Amniotic epithelial cell (primary cell): ENCODE measurements around the gene INPP5D.
"Not testable (repeated sequence)": the region's sequence is repeated elsewhere in the genome, so short reads cannot be mapped to it uniquely, and the experiment has no call there.

Experiments
- DNase-seq: peaks from one replicate; pipeline ENCODE4 v3.0.0-alpha.2; 2010; ENCODE audit warnings: low read depth

INPP5D gene

DNA sequence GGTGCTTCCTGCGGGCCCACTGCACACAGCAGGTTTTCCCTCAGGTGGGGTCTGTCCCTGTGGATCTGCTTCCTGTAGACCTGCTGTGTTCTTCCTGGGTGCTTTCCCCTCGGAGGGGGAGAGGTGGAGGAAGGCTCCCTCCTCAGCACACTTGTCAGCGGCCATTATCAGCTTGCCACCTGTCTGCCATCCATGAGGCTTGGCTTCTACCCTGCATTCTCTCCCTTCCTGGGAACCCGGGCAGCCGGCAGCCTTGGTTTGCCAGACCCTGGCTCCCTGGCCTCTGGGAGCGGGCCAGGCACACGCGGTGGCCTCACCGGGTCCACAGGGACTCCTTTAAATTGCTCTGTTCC, 58.5 kb downstream of the INPP5D start:
- no peak for DNase-seq

- DNase-seq: no peak
Measured at GRCh38 chr2:233119123-233119522, 59.0 kb downstream of the INPP5D start.

- DNase-seq: no peak
Measured at GRCh38 chr2:233119806-233120205, 59.7 kb downstream of the INPP5D start.

DNA sequence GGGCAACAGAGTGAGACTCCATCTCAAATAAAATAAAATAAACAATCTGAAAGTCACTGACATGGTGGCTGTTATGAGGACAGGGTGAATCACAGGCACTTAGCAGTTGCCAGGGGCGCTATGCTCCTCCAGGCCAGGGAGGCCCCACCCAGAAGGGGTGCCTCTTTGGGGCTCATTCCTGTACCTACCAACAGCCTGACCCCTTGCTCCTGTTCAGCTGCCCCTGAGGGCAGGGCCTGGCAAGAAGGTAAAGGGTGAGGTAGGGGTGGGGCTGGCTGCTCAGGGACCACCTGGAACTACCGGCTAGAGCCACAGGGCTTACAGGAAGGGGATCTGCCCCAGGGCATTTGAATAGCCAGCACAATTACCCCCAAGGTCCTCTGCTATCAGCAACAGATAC, 60.3 kb downstream of the INPP5D start:
- DNase-seq: no peak

GRCh38 chr2:233121856-233122255, 61.7 kb downstream of the INPP5D start:
- DNase-seq: no peak

- no peak for DNase-seq
Measured at GRCh38 chr2:233122541-233122940, 62.4 kb downstream of the INPP5D start.

DNA sequence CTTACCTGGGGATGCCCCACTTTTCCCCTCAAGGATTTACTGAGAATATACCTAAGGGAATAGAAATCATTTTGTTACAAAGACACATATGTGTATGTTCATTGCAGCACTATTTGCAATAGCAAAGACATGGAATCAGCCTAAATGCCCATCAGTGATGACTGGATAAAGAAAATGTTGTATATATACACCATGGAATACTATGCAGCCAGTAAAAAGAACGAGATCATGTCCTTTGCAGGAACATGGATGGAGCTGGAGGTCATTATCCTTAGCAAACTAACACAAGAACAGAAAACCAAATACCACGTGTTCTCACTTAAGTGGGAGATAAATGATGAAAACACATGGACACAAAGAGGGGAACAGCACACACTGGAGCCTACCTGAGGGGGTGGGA, 63.4 kb downstream of the INPP5D start:
- DNase-seq: not testable (repeated sequence)

DNA sequence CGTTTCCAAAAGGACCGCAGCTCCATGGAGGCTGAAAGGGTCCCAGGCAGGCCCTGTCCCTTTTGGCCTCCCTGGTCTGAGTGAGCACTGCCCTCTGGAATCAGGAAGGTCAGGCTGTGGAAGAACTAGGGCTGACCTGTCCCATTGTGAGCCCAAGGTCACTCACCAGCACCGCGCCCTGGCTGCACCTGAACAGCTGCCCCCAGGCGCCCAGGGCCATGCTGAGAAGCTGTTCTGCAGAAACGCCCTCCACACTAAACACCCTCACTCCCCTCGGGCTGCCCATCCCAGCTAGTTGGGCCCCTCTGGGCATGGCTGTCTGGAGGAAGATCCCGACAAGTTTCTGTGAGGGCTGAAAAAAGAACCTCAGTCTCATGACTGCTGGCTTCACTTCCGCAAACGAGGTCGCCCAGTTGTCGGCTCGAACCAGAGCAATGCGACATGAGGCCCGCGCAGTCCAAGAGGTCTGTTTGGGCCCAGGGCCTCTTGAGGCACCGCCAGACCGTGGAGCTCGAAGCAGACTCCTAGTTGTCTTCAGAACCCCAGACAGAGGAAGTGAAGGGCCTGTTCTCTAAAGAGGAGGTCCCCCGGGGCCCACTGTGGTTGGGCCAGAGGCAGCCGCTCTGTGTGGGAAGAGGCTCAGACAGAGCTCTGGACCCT, 64.4 kb downstream of the INPP5D start:
- no peak for DNase-seq

DNA sequence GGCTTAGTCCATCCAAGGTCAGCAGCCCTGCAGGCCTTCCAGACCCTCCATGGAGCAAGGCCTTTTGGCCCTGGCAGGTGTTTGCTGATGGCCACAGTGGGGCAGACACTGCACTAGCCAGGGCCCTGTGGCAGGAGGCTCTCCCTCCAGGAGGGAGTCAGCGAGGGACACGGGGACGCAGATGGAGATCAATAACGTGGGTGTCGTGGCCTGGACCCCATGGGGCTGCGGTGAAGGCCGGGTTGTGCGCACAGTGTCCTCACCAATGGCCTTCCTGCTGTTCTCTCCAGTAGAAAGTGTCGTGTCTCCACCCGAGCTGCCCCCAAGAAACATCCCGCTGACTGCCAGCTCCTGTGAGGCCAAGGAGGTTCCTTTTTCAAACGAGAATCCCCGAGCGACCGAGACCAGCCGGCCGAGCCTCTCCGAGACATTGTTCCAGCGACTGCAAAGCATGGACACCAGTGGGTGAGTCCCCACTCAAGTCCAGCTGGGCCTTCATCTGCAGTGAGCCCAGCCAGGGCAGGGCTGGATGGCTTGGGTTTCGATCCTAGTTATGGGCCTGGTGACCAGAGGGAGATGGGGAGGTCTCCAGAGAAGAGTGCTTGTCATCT, 65.4 kb downstream of the INPP5D start:
- no peak for DNase-seq

- DNase-seq: no peak
Measured at GRCh38 chr2:233129351-233129978, 69.3 kb downstream of the INPP5D start.

GRCh38 chr2:233130024-233130423, 69.9 kb downstream of the INPP5D start:
- no peak for DNase-seq

DNA sequence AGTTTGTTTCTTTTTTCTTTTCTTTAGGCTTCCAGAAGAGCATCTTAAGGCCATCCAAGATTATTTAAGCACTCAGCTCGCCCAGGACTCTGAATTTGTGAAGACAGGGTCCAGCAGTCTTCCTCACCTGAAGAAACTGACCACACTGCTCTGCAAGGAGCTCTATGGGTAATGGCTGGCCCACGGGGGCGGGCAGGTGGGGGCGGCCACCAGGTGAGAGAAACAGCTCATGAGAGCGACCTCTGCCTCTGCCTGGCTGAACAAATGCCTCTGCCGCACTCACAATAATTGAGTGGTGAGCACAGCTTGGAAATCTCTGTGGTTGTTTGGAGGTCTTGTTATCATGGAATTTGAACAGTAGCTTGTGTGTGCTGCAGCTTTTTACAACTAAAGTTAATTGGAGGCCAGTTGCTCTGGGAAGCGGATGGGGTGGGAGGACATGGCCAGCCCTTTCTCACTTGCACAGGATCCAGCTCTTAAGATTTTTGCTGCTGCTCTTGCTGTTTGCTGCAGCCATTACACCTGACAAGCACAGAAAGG, 70.4 kb downstream of the INPP5D start:
- no peak for DNase-seq

DNA sequence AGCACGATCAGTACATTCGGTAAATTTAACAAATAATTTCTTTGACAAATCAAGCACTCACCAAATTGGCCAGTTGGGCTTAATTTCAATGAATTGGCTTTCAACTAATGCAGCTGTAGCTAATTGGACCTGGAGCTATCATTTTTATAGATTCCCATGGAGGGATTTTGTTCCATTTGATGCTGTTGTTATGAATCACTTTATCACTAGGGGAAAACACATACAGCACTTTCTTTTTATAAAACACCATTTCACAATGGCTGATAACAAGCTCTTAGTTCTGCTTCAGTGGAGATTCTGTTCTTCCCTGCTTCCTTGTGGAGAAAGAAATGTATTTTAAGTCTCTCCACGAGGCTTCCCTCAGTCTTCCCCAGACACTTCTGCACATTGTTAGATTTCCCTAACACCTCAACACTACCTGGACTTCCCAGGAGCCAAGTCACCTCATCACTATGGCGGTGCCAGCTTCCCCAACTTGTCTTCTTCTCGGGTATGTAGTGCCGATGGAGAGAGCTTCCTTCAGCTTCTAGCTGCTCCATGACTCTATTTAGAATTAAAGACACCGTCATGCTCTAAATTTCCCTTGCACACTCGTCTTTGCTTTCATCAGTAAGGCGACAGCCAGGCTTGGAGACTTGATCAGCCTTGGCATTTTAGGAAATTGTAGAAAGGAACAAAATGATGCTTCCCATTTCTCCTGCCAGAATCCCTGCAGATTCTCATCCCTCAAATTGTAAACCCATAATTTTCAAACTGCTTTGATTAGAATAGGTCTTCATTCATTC, 72.0 kb downstream of the INPP5D start:
- DNase-seq: no peak

DNA sequence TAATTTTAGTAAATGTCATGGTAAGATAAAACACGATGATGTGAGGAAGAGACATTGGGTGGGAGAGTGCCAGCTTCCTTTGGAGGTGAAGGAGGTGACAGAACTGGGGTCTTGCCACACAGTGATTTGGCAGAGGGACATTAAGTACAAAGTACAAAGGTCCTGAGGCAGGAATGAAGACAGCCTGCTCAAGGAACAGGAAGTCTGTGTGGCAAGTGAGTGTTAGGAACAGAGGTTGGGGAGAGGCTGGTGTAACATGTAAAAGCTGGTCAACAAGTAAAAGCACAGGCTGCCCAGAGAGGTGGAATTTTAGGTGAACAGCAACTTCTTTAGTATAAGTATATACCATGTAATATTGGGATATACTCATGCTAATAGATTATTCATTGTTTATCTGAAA, 73.1 kb downstream of the INPP5D start:
- no peak for DNase-seq

DNA sequence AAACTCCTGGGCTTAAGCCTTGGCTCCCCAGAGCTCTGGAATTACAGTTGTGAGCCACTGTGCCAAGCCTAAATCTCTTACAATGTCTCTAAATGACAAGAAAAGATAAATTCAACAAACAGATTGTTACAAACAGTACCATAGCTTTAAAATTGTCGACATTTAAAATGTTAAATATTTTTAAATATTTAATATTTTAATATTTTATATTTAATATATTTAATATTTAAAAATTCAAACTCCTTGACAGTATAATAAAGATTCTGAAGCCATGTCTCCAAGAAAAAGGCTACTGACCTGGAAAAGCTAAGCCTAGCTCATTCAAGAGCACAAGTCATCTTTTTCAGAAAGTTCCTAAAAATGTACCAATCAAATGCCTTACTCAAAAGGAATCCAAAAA, 75.3 kb downstream of the INPP5D start:
- no peak for DNase-seq

DNA sequence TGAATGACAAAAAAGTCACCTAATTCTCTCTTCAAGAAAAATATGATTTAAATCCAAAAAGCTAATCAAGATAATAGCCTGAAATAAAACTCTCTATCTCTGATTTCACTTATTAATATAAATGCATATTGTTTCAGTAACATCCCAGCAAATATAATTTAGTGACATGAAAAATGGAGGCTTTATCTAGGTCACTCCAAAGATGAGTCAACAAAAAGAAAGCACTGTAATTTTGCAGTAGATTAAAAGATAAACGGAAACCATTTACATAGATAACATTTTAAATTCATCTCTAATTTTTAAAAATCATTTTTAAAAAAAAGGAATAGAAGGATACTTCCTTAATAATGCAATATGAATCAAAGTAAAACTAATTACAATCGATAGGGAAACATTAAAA, 76.9 kb downstream of the INPP5D start:
- DNase-seq: no peak

DNA sequence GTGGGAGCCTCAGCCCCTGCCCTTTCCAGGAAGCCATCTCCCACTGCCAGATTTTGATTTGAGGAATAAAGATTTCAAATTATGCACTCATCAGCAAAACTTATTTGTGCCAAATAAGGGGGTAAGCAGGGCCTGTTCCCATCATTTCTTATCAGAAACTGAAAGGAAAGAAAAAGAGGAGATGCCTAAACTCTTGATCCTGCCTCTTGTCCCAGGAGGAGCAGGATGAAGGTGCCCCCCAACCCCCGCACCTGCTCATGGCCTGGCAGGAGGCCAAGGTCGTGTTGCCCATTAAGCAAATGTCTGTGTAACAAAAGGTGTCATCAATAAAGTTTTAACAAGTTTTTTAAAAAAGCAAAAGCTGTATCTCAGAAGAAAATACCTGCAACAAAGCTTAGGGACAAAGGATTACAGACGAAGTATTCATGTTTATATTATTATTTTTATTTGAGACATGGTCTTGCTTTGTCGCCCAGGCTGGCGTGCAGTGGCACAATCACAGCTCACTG, 80.0 kb downstream of the INPP5D start:
- no peak for DNase-seq

DNA sequence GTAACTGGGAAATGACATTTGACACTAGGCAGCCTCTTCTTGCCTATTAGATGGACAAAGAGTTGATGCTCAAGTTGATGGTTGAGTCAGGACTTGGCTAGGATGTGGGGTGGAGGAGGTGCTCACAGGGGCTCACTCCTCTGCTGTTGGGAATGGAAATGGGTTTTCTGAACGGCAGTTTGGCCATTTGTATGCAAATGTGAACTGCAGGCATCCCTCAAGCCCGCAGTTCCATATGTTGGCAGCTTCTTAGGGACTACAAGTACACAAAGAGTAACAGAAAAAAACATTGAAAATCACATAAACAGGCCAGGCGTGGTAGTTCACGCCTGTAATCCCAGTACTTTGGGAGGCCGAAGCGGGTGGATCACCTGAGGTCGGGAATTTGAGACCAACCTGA, 80.8 kb downstream of the INPP5D start:
- no peak for DNase-seq

- no peak for DNase-seq
Measured at GRCh38 chr2:233141901-233142300, 81.8 kb downstream of the INPP5D start.

DNA sequence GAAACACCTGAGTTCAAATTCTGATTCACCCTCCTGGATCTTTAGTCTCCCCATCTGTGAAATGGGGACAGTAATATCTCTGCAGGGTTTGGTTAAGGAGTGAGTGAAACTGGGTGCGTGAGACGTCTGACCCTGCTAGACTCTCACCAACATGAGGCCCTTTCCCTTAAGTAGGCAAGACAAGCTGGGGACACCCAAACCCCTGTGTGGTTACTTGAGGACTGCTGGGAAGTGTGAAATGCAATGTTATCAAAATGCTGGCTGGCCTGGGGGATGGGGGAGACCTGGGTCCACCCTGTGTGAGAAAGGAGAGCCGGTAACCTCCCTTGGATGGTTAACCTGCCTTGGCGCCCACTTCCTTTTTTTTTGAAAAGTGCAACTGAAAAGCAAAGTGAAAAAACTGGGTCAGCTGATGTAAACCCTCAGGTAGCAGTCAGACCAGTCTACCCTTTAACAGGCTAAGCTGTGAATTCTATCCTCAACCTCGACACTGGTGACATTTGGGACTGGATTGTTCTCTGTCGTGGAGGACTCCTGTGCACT, 82.3 kb downstream of the INPP5D start:
- DNase-seq: no peak

DNA sequence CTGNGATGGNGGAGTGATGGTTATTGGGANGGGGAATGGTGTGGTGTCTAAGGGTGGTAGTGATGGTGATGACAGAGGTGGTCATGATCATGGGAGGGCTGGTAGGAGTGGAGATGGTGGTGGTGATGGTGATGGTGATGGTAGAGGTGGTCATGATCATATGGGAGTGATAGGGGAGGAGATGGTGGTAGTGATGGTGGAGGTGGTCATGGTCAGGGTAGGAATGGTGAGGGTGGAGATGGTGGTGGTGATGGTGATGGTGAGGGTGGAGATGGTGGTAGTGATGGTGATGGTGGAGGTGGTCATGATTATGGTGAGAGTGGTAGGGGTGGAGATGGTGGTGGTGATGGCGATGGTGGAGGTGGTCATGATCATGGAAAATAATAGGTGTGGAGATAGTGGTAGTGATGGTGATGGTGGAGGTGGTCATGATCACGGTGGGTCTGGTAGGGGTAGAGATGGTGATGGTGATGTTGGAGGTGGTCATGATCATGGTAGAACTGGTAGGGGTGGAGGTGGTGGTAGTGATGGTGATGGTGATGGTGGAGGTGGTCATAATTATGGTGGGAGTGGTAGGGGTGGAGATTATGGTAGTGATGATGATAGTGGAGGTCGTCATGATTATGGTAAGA, 83.7 kb downstream of the INPP5D start:
- no peak for DNase-seq

DNA sequence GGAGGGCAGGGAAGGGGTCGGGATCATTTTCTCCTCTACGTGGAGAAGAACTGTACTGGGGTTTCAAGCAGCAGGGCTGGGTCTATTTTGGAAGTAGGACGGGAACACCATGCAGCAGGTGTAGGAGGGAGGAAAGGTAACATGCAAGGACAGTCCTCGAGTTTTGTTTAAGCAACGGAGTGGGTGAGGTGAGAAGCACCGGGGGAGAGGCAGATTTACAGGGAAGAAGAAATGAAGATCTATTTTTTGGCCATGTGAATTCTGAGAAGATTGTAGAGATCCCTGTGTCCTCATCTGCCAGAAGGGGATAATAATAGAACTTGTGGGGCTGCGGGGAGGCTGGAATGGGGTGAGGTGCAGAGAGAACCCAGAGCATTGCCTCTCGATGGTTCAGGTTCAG, 85.6 kb downstream of the INPP5D start:
- DNase-seq: no peak
